NCI-H1436 treated with DMSO at 0.1 percent for 48 hours (cell line): Measurements from ENCODE around the gene THAP9.

Experiments
- DNase-seq: peaks from one replicate; lab custom pipeline; 2025; lab: John Stamatoyannopoulos, UW

The THAP9 gene

DNA sequence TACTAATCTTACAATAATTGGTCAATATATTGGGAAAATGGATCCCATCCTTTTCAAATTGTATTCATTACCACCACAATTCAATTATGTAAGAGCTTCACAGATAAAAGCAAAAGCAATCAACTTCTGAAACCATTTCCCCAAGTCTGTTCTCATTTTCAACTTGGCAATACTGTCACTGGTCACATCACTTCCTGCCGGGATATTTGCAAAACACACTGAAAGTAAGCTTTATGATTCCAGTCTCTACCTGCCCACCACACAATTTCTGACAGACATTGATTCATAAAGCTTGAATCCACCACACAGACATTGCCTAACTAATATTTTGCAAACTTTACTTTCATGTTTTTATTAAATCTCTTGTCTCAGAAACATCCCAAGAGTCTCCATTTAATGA lies 56.5 kb downstream of the THAP9 start:
- no peak for DNase-seq

DNA sequence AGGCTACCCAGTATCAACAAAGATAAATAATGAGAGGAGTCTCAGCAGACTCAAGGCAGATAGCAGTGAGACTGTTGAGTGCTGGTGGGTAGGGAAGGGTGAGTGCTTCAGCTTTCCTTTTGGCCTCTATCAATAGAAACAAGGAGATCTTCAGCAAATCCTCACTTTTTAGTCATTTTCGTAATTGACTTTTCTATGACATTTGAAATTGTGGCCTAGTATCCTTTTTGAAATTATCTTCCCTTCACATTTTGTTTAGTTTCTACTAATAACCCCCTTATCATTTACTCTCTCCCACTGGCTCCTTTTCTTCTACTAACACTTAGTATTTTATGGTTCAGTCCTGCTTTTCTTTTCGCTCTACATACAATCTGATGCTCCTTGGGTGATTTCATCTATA lies 65.2 kb downstream of the THAP9 start:
- DNase-seq = no peak

DNA sequence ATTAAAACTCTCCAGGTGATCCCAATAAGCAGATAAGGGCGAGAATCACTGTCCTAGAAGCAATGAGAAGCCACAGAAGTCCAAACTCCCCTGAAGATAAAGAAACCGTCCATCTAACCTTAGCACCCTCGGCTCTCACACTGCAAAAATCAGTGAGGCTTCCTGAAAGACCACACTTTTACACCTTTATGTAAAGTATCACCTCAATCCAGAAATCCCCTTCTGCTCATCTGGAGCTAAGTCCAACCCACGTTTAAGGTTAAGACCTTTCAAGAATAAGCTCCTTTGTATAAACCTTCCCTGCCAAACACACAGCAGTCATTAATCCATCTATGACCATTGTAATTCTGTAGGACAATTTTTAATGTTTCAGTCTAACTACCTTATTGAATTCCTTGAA lies 68.4 kb downstream of the THAP9 start:
- DNase-seq = no peak

DNA sequence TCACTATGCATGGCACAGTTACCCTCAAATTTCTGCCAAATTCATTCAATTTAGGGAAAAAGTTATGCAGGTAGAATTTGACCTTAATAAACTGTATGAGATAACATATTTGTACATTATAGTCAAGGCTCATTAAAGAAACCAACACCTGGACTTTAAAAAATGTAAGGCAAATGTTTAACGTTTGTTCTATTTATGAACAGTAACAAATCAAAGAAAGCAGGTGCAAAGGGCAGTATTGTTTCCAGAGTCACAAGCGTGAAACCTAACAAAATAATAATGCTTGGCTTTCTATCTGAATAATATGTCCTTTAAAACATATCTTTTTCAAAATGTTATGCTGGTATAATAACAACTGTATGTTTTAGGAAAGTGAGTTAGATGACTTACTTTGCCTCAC lies 68.9 kb downstream of the THAP9 start:
- DNase-seq = no peak
